Kidney tubule cell (primary cell): ENCODE measurements around the gene ADARB2.
"Not testable (repeated sequence)": the region's sequence is repeated elsewhere in the genome, so short reads cannot be mapped to it uniquely, and the experiment has no call there.

Experiments
- DNase-seq: peaks from one replicate; pipeline ENCODE4 v3.0.0-alpha.2; 2018; ENCODE audit warnings: low spot score

ADARB2 gene

GRCh38 chr10:1408651-1409367 lies 328.5 kb downstream of the ADARB2 start:
- no peak for DNase-seq

GRCh38 chr10:1406967-1407945 lies 330.1 kb downstream of the ADARB2 start:
- DNase-seq, result no peak

- no peak for DNase-seq
Measured at GRCh38 chr10:1406132-1406966, 331.0 kb downstream of the ADARB2 start.

GRCh38 chr10:1404323-1405260 lies 332.7 kb downstream of the ADARB2 start:
- no peak for DNase-seq

GRCh38 chr10:1403508-1404322 lies 333.6 kb downstream of the ADARB2 start:
- DNase-seq, result no peak

GRCh38 chr10:1402816-1403507 lies 334.4 kb downstream of the ADARB2 start:
- no peak for DNase-seq

- DNase-seq, result no peak
Measured at GRCh38 chr10:1402016-1402770, 335.1 kb downstream of the ADARB2 start.

- DNase-seq, result no peak
Measured at GRCh38 chr10:1401071-1401965, 336.0 kb downstream of the ADARB2 start.

- DNase-seq, result peak; percentile 31
Measured at GRCh38 chr10:1400101-1401070, 336.9 kb downstream of the ADARB2 start.

GRCh38 chr10:1399431-1400100 lies 337.8 kb downstream of the ADARB2 start:
- DNase-seq, result no peak

GRCh38 chr10:1398626-1399410 lies 338.5 kb downstream of the ADARB2 start:
- DNase-seq, result no peak

- not testable (repeated sequence) for DNase-seq
Measured at GRCh38 chr10:1398116-1398515, 339.2 kb downstream of the ADARB2 start.

GRCh38 chr10:1396297-1396635 lies 341.1 kb downstream of the ADARB2 start:
- no peak for DNase-seq

GRCh38 chr10:1395481-1396296 lies 341.6 kb downstream of the ADARB2 start:
- DNase-seq, result no peak
